GM18505 (cell line): Measurements from ENCODE around the gene SHROOM2.

Experiments used
- ATAC-seq: cut with Tn5 transposase; IDR thresholded peaks from one replicate; pipeline ENCODE4 v1.9.1; 2021; ENCODE audit not compliant: unreplicated experiment
- POLR2A ChIP-seq: IDR thresholded peaks from 4 replicates; pipeline ENCODE4 v1.6.1; 2011; ENCODE audit warnings: borderline replicate concordance; ENCODE audit not compliant: insufficient read depth, insufficient read length; ENCODE audit errors: extremely low read depth

Gene SHROOM2

DNA sequence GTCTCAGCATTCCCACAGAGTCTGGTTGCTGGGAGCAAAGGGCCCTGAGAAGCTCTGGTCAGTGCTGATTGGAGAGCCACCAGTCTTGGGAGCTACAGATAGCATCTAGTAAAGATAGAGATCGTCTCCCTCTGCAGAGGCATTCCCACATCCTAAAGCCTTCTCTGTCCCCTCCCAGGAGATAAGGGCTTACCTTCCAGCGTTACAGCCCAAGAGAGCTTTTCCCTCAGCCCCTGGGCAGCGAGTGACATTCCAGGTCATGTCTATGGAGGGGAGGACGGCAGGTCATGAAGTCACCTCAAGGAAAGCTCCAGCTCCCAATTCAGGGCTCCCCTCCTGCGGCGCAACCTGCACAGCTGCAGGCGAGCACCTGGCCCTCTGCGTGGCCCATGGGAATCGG, 210.8 kb downstream of the SHROOM2 start:
- no peak for ATAC-seq
- no peak for TF ChIP-seq POLR2A

DNA sequence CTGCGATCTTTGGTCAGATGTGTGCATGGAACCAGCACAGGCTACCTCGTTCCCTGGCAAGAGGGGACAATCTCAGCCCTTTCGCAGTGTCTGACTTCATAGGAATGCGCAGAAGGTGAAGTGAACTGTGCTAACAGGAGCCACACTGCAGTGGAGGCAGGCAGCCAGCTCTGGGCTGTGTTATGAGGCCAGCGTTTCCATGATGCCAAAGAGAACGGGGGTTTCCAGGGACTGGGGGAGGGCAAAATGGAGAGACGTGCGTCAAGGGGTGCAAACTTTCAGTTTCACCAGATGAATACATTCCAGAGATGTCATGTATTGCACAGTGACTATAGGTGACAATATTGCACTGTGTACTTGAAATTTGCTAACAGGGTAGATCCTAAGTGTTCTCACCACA, 211.3 kb downstream of the SHROOM2 start:
- TF ChIP-seq POLR2A, result no peak
- ATAC-seq, result no peak
